GM19463 (cell line): ENCODE results near the gene ARHGEF17.
A peak's percentile ranks its signal among the peaks of the same experiment; 100 is the strongest.
"Not testable (repeated sequence)": the region's sequence is repeated elsewhere in the genome, so short reads cannot be mapped to it uniquely, and the experiment has no call there.

Experiments used
- ATAC-seq: cut with Tn5 transposase; IDR thresholded peaks from one replicate; pipeline ENCODE4 v1.9.1; 2021; ENCODE audit warnings: mild to moderate bottlenecking, moderate library complexity; ENCODE audit not compliant: unreplicated experiment

Gene ARHGEF17

DNA sequence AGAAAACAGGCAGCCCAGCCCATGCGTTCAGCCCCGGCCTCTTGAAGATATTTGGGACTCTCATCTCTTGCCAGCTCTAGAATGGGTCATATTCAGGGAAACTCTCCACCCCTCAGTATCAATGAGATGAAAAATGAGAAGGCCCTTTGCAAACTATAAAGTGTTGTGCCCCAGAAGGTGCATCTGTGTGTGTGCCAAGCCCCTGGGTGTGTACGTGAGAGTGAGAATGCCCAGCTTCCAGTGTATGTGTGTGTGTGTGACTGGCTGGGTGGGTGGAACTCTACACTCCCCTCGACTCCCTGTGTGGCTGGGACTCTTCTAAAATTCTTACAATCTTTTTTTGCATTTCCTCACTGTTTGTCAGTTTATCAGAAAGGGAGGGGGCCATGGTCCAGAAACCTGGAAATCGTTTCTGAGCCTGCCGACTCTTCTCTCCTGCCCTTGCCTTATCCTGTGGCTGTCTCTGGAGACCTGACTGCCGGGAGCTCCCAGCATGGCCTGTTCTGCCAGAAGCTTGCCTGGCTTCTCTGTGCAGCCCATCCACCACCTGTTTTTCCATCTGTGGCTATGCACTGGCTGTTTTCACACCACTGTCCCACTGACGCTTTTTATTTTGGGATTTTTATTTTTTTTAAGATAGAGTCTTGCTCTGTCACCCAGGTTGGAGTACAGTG lies 34.7 kb upstream of the ARHGEF17 start:
- no peak for ATAC-seq

DNA sequence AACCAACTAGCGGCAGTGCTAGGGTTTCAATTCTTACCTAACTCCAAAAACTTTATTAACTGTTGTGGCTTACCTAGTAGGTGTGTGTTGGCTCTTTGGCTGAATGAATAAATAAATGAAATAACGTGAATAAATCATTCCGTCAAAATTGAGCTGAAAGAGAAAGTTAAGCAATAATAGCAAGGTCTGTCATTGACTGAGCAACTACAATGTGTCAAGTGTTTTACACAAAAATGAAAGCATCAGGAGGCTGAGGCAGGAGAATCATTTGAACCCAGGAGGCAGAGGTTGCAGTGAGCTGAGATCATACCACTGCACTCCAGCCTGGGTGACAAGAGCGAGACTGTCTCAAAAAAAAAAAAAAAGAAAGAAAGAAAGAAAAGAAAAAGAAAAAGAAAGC lies 33.9 kb upstream of the ARHGEF17 start:
- ATAC-seq = not testable (repeated sequence)

GRCh38 chr11:73274722-73275380 lies 33.2 kb upstream of the ARHGEF17 start:
- no peak for ATAC-seq

DNA sequence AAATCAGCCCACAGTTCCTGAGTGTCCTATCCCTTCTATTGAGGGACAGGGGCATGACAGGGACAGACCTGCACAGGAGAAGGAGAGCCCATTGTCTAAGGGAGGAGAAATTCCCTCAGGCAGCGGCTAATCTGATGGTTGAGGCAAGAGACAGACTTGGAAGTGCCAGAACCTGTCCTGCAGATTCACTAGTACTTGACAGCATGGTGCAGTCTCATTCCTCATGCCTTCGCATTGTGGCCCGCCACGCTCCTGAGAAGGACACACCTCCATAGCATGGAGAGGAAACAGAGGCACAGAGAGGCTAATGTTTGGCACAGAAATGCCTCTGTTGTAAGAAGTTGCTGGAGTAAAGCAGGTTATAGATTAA lies 32.7 kb upstream of the ARHGEF17 start:
- ATAC-seq = no peak

GRCh38 chr11:73277467-73277866 lies 30.6 kb upstream of the ARHGEF17 start:
- no peak for ATAC-seq

DNA sequence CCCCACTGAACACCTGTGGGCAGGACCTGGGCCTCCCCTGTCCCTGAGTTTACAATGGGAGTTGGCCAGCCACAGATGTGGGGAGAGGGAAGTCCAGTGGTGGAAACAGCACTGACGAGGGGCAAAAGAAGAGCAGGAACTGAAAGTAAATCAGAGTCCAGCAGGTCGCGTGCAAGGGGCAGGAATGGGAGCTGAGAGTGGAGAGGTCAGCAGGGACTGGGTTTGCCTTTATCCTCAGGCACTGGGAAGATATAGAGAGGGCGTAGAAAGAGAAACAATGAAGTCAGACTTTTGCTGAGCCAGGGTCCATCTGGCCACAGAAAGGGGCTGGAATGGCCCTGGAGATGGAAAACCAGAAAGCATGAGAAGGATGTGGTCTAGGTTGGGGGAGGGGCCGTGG lies 27.4 kb upstream of the ARHGEF17 start:
- ATAC-seq = no peak

DNA sequence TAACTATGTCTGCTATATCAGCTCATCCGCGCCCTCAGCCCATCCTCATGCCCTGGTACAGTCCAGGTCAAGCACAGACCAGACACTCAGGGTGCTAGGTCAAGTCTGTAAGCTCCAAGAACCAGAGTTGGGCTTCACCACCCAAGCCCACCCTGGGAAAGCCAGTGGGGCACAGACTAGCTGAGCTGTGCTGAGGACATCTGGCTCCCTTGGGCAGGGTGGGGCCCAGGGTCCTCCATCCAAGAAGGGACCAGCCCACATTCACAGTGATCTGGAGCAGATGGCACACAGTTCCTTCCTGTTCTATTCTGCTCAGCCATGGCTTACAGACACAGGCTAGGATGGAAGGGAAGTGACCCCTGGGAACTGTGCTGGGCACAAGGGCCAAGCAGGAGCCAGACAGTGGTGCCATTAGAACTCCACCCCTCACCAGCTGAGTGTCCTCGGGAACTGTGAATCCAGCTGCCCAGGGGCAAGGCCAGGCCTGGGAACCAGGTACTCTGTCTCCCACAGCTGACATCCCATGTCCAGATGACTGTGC lies 26.8 kb upstream of the ARHGEF17 start:
- no peak for ATAC-seq

GRCh38 chr11:73281796-73282660 lies 26.0 kb upstream of the ARHGEF17 start:
- no peak for ATAC-seq

DNA sequence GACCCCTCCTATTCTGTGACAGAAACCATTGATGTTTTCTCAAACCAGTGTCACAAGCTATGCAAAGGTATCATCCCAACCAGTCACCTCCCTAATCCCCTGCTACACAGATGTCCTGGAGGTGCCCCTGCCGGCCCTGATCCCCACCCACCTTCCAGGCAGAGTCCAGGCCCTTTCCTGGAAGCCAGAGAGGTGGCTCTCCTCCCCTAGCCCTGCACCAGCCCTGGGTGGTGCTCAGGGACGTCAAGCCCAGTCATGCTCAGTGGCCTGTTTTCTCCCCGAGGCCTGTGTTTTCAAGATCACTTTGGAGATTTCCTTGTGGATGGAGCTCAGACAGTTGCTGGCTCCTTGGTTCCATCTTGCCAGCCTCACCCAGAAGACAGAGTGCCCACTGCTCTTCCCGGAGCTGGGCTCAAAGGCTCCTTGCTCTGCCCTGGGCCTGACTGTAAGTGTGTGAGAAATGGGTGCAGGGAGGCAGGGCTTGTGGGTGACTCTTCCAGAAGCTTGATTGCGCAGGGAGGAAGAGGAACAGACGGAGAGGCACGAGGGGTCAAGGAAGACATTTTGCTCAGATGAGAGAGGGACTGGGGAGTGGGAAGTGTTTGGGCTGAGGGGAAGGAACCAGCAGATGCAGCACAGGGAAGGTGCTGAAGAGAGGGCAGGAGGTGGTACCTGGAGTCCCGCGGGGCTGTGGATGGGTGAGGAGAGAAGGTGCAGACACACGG lies 24.6 kb upstream of the ARHGEF17 start:
- no peak for ATAC-seq

DNA sequence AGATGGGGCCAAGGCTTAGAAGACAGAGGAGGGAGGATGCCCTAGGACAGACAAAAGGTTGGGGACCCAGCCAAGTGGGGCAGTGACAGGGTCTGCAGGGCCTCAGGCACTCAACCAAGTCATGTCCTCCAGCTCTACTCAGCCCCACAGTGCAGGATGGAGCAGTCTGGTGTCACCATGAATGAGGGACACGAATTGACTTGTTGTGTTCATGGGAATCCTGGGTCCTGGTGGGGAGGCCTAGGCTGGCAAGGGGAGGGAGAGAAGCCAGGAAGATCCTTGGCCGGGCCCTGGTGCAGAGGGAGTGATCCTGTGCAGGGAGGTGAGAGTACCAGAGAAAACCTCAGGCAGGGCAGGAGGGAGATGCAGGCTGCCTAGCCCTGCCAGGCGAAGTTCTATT lies 24.0 kb upstream of the ARHGEF17 start:
- no peak for ATAC-seq

- no peak for ATAC-seq
Observed at GRCh38 chr11:73285721-73286120, 22.4 kb upstream of the ARHGEF17 start.

DNA sequence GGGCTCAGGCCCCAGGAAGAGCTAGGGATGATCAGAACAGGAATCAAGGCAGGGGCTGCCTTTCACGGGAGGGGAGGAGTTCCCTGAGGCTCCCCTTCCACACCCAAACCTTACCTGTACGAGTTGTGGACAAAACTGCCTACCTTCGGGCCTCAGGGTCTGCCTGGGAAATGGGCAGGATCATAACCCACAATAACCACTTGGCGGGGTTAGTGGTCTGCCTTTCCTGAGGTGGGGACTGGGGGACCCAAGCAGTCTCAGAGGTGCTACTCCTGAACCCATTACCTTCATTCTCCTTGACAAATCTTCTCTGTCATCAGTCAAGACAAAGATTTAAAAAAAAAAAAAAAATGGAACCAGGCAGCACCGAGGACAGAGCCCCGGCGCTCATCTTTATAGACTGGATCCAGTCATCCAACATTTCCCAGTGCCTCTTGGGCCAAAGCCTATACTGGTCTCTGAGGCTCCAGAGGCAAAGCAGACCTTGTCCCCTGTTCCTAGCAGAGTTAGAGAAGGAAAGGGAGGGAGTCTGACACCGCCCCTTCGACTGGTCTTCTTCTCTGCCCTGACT lies 21.8 kb upstream of the ARHGEF17 start:
- no peak for ATAC-seq

GRCh38 chr11:73287400-73288101 lies 20.5 kb upstream of the ARHGEF17 start:
- no peak for ATAC-seq

DNA sequence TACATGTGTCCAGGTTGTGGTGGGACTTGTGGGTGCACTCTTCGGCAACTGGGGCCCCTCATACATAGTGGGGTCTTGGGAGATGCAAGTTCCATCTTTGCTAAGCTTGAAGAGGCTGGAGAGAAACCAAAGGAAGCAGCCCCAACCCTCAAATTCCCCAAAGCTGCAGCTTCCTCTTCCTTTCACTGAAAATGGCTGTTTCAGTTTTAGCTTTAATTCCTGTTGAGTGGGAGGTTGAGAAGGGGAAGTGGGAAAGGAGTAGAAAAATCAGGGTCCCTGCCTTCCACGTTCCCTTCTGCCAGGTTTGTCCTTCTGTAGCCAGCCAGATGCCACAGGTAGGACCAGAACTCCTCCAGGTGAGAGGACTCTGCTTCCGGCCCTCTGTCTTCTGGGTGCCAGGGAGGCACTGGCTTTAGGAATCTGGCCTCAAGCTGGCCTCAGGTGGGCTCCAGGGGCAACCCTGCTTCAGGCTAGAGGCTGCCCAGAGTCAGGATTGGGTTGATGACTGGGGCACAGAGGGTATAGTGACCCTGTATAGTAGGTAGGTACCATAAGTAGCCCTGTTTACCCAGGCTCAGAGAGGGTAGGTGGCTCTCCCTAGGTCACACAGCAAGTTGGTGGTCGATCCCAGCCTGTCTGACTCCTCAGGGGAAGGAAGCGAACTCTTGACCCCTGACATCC lies 19.7 kb upstream of the ARHGEF17 start:
- ATAC-seq = no peak

DNA sequence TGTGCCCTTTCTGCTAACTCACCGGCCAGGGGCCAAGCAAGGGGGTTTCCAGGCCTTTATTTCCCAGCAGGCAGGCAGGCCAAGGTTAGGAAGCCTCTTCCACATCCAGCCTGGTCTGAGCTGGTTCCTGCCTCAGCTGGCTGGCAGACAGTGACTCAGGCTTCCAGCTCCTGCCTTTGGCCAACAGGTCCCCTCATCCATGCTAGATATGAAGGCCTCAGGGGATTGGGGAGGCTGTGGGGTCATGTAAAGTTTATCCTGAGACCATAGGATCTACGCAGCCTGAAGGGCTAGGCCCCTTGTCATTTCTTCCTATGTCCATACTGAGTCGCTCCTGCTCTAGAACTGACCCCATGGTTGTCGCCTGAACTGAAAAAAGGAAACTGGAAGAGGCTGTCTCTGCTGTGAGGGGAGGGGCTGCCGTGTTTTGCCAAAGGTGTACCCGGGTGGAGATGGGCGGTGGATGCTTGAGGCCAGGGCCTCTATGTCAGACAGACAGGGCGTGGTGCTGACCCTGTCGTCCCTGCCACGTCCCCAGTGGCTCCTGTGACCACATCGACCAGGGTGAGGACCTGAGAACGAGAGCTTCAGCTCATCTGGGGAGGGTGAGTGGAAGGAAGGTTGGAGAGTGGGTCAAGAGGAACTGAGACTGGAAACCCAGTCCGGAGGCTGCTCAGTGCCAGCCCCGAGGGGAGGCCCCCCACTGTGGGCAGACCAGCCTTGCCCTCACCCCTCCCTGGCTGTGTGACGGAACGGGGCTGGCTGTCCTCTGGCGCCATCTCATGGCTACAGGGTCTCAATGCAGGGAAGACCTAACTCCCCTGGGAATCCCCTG lies 19.0 kb upstream of the ARHGEF17 start:
- ATAC-seq = peak; percentile 88

- no peak for ATAC-seq
Observed at GRCh38 chr11:73290536-73290935, 17.5 kb upstream of the ARHGEF17 start.

DNA sequence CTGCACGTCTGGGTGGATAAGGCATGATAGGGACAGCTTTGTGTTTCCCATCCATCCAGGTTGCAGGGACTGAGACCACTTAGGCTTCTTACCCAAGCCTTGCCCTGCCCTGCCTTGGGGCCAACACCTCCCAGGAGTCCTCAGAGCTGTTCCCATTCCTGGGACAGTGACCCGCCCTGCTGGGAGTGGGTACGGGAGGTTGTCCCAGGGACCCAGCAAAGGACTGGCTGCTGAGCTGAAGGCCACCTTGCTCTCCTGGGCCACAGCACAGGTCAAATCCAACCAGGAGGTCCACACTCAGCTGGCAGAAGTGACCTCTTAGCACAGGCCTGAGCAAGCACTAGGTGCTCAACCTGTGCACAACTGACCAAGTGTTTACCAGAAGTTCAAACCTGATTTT lies 16.9 kb upstream of the ARHGEF17 start:
- no peak for ATAC-seq

DNA sequence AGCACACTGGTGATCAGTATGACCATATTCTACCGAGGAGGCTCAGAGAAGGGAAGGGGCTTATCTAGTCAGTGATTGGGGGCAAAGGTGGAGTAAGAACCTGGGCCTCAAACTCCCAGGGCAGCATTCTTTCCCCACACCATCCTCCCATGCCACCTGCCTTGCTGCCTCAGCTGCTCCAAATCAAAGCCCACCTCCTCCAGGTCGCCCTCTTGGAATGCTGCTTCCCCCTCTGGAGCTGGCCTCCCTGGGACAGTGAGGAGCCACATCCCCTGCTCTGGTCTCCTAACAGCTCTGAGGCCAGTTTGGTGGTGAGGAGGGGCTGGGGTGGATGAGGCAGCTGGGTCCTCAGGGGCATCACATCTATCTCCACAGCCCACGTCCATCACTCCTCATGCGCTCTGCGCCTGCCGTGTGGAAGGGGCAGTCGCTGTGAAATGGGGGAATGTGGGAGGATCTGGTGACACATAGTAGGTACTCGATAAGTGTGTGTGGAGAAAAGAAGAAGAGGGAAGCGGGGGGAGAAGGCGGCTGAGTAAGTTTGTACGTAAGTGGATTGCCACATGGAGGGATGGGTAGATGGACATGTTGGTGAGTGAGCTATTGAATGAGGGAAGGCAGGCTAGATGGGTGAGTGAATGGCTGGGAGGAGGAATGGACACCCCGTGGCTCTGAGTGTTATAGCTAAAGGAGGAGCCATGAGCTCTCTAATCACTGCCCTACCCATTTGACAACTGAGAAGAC lies 16.1 kb upstream of the ARHGEF17 start:
- no peak for ATAC-seq
